KOPT-K1 (cell line): ENCODE data around the gene WDR55.
"Not testable (repeated sequence)": the region's sequence is repeated elsewhere in the genome, so short reads cannot be mapped to it uniquely, and the experiment has no call there.

Experiments used
- H3K27ac ChIP-seq: fragments of 200-600 bp; sonication (generic); 2 replicates; pipeline ENCODE4 v1.5.1; 2016; ENCODE audit warnings: antibody characterized with exemption, mild to moderate bottlenecking, low read depth, low read length; ENCODE audit not compliant: poor library complexity, severe bottlenecking
- H3K36me3 ChIP-seq: fragments of 200-600 bp; sonication (generic); 2 replicates; pipeline ENCODE4 v1.5.1; 2017; ENCODE audit warnings: antibody characterized with exemption, mild to moderate bottlenecking, low read length, moderate library complexity; ENCODE audit not compliant: insufficient read depth
- H3K9me3 ChIP-seq: fragments of 200-600 bp; sonication (generic); 2 replicates; pipeline ENCODE4 v1.5.1; 2017; ENCODE audit warnings: antibody characterized with exemption, low read length, mild to moderate bottlenecking; ENCODE audit not compliant: insufficient read depth, poor library complexity, severe bottlenecking

Gene WDR55

GRCh38 chr5:140637371-140638100 lies 27.2 kb upstream of the WDR55 start:
- peaks cover 20% of the 10 kb centered on the region for H3K36me3 ChIP-seq
- H3K27ac ChIP-seq: no peak overlapping the region
- H3K9me3 ChIP-seq: no peaks in the 10 kb centered on the region

DNA sequence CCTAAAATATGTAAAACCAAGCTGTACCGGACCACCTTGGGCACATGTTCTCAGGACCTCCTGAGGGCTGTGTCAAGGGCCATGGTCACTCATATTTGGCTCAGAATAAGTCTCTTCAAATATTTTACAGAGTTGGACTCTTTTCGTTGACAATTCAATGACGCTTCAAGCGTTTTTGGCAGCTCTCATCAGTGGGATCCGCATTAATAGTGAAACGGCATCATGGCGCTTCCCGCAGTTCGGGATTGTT lies 25.9 kb upstream of the WDR55 start:
- H3K9me3 ChIP-seq: not testable (repeated sequence)
- H3K27ac ChIP-seq: peak overlapping the region; percentile 76
- H3K36me3 ChIP-seq: peaks cover 32% of the 10 kb centered on the region

DNA sequence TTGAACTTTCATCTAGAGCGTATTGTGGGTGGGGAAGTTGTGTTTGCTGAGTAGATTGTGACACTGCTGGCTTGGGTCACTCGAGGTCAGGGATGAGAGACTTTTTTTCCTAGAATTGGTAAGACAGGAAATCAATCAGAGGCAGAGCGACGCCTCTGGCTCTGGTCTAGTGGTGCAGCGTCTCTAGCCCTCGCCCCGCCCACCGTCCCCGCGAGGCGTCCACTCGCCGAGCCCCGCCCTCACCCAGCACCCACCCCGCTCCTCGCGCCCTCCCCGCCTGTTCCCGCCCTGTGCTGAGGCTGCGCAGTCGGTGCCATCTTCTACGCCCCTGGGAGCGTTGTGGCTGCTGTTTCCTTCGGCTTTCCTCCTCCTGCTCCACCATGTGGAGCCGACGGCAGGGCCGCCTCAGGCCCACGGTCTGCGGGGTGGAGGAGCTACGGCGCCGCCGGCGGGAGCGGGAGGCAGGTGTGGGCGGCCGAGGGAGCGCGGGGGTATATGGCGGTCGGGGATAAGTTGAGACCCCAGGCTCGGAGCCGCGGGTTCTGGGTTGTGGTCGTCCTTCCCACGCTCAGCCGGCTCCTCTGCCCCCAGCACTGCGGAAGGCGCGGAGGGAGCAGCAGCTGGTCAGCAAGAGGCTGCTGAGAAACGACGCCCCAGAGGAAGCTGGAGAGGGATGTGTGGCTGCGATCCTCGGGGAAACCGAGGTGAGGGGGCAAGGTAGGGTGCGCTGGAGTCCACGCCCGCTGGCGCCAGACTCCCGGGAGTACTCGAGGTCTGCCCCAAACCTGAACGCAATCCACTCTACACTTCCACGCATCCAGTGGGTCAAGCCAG lies 25.3 kb upstream of the WDR55 start, which contains the start of gene TMCO6:
TSS of gene TMCO6 (plus strand) at position 304 of the 834 bp plus-strand sequence. CDS start at position 381, 77 bp downstream.
- no peaks in the 10 kb centered on the region for H3K9me3 ChIP-seq
- peaks cover 38% of the 10 kb centered on the region for H3K36me3 ChIP-seq
- peak within 1 kb of the TSS; percentile 76 for H3K27ac ChIP-seq

DNA sequence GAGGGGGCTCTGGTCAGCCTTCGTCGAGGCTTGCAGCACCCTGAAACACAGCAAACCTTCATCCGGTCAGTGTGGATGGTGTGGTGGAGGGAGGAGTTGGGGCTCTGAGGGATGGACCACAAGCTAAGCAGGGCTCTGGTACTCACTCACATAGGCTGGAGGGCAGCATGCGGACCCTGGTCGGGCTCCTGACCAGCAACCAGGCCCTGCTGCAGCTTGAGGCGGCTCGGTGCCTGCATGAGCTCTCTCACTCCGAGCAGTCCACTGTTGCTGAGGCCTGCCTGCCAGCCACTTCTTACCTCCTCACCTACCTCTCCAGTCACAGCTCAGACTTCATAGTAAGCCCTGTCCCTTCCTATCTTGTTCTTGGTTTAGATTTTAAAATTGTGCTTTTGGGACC lies 23.0 kb upstream of the WDR55 start:
- Histone ChIP-seq H3K9me3 (no peaks in the 10 kb centered on the region), H3K27ac (no peak overlapping the region), H3K36me3 (peaks cover 53% of the 10 kb centered on the region)

DNA sequence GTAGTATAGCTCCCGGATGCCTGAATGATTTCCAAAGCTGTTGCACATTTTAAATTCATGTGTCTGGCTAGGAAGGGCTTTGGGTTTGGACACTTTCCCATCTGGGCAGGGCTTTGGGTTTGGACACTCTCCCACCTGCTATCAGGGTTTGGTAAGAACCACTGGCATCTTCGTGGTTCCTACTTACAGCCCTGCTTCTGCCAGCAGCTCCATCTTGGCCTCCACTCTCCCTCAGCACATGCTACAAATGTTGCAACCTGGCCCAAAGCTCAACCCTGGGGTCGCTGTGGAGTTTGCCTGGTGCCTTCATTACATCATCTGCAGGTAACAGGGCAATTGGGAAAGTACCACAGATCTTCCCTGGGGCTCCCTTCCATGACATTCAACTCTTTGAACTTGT lies 22.0 kb upstream of the WDR55 start:
- Histone ChIP-seq H3K27ac (no peak overlapping the region), H3K36me3 (peaks cover 53% of the 10 kb centered on the region), H3K9me3 (no peaks in the 10 kb centered on the region)

- Histone ChIP-seq H3K27ac (peak overlapping the region; percentile 79), H3K9me3 (no peaks in the 10 kb centered on the region), H3K36me3 (peaks cover 67% of the 10 kb centered on the region)
Observed at GRCh38 chr5:140647042-140647419, 17.7 kb upstream of the WDR55 start.

DNA sequence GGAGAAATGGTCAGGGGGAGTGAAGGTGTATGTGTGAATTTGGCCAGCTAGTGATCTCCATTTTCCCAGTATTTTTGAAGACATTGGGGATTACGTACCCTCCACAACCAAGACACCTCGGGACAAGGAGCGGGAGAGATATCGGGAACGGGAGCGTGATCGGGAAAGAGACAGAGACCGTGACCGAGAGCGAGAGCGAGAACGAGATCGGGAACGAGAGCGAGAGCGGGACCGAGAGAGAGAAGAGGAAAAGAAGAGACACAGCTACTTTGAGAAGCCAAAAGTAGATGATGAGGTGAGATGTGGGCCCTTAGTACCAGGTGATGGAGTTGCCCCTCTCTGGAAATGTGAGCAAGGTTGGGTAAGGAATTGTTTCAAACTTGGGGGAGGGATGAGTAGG lies 5.8 kb upstream of the WDR55 start:
- no peaks in the 10 kb centered on the region for H3K9me3 ChIP-seq
- H3K36me3 ChIP-seq: peaks cover 96% of the 10 kb centered on the region
- no peak overlapping the region for H3K27ac ChIP-seq

- H3K9me3 ChIP-seq, H3K27ac ChIP-seq: not testable (repeated sequence)
- peaks cover 81% of the 10 kb centered on the region for H3K36me3 ChIP-seq
Observed at GRCh38 chr5:140660371-140660770, 4.3 kb upstream of the WDR55 start.

GRCh38 chr5:140664030-140664358 lies 710 bp upstream of the WDR55 start:
- peak overlapping the region; percentile 79 for H3K27ac ChIP-seq
- H3K36me3 ChIP-seq: peaks cover 71% of the 10 kb centered on the region
- no peaks in the 10 kb centered on the region for H3K9me3 ChIP-seq

- not testable (repeated sequence) for H3K9me3 ChIP-seq, H3K27ac ChIP-seq
- H3K36me3 ChIP-seq: peaks cover 96% of the 10 kb centered on the region
Observed at GRCh38 chr5:140671035-140671434, 6.3 kb downstream of the WDR55 start.

GRCh38 chr5:140671472-140672125 lies 6.9 kb downstream of the WDR55 start:
- no peaks in the 10 kb centered on the region for H3K9me3 ChIP-seq
- no peak overlapping the region for H3K27ac ChIP-seq
- H3K36me3 ChIP-seq: peaks cover 100% of the 10 kb centered on the region

DNA sequence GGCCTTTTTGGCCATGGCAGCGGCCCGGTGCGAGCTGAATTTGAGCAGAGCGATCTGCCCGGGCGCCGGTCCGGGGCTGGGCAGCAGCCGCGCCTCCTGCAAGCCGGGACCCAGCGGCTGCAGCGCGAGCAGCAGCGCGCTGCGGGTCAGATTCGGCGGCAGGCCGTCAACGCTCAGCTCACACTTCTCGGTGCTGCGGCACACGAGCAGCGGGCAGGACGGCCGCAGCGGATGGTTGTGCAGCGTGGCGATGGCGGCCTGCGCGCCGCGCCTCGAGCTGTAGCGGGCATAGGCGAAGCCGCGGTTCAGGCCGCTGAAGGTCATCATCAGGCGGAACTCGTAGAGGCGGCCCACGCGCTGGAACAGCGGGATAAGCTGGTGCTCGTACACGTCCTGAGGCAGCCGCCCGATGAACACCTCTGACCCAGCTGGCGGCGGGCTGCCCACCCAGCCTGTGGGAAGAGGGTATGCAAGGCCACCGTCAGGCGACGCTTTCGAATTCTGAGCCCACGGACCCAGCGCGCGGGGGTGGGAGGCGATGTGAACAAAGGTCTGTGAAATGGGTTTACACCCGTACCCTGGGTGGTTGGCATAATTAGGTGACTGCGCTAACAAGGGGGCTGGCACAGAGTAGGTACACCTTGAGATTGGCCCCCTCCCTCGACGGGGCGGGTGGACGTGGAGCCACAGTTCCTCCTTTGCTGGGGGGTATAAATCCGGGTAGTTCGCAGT lies 7.9 kb downstream of the WDR55 start:
- H3K36me3 ChIP-seq: peaks cover 100% of the 10 kb centered on the region
- no peaks in the 10 kb centered on the region for H3K9me3 ChIP-seq
- no peak overlapping the region for H3K27ac ChIP-seq

DNA sequence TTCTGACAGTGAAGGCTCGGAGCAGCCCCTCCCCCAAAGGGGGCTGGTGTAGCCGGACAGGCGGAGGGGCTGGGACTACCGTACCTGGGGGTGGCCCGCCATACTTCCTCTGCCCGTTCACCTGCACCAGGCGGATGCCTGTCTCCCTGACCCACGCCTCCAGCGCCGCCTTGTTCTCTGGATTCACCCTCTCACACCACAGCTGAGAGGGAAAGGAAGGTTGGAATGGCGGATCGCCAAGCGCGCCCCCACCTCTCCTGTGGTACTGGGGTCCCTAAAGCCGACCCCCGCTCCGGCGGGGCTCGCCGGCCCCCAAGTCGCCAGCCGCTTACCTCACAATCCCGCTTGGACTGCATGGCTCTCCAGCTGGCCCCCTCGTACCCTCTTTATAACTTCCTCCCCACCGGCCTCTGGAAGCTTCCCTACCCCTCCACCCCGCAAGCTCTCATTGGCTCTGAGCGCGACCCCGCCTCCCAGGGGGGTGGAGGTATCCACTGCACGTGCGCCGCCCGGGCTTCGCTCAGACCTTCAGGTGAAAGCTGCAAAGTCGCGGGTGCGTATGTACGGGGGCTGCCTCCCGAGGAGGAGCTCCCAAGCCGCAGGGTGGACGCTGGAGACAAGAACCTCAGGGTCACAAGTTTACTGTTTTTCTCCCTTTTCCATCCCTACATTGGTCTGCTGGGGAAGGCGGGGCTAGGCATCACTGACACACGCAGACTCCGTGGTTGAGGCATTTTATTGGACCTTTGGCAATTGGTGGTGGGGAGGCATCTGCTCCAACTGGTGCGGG lies 8.7 kb downstream of the WDR55 start, which contains the start of gene DND1:
TSS of gene DND1 (minus strand) at position 390 of the 790 bp plus-strand sequence. CDS start at position 356, 34 bp downstream.
- Histone ChIP-seq H3K36me3 (peaks cover 100% of the 10 kb centered on the region), H3K27ac (no peak within 1 kb of the TSS), H3K9me3 (no peaks in the 10 kb centered on the region)

- peaks cover 100% of the 10 kb centered on the region for H3K36me3 ChIP-seq
- no peak overlapping the region for H3K27ac ChIP-seq
- H3K9me3 ChIP-seq: no peaks in the 10 kb centered on the region
Observed at GRCh38 chr5:140674211-140674610, 9.5 kb downstream of the WDR55 start.
